HG02885 (cell line): ENCODE data around the gene RMC1.
"Not testable (repeated sequence)": the region's sequence is repeated elsewhere in the genome, so short reads cannot be mapped to it uniquely, and the experiment has no call there.

Experiments used
- ATAC-seq: cut with Tn5 transposase; IDR thresholded peaks from one replicate; pipeline ENCODE4 v1.9.1; 2021; ENCODE audit warnings: mild to moderate bottlenecking; ENCODE audit not compliant: unreplicated experiment, poor library complexity

Gene RMC1

GRCh38 chr18:23577521-23577920, 74.2 kb downstream of the RMC1 start:
- not testable (repeated sequence) for ATAC-seq

GRCh38 chr18:23578067-23578701, 74.9 kb downstream of the RMC1 start:
- no peak for ATAC-seq

GRCh38 chr18:23578891-23579653, 75.8 kb downstream of the RMC1 start:
- no peak for ATAC-seq

- no peak for ATAC-seq
These were observed 77.5 kb downstream of the RMC1 start for GRCh38 chr18:23580677-23581367.
